IMR-90 (cell line): ENCODE data around the gene PLA2G1B. TPM values are rescaled to one million over a fixed set of nuclear protein-coding genes. Genes with fewer than 3 reads are reported as not detected.

Experiments
- ATAC-seq: fragments of 200-7000 bp; cut with Tn5 transposase; 2 replicates; pipeline ENCODE4 v1.9.1; 2020; ENCODE audit warnings: low read depth, mild to moderate bottlenecking, moderate library complexity
- BruUV-seq: library from RNA; stranded (reverse); fragments of 400-500 nt; replicated peaks from 2 replicates; lab custom pipeline; 2021; lab: Mats Ljungman, UMichigan
- CTCF ChIA-PET: fragments of 300-600 bp; formaldehyde crosslinking; extraction: SDS; loops from one replicate; lab custom pipeline; 2021; ENCODE audit warnings: antibody characterized with exemption; lab: Yijun Ruan, JAX
- POLR2A ChIA-PET: fragments of 300-600 bp; sonication (Branson Sonifier 250); formaldehyde crosslinking; loops from one replicate; lab custom pipeline; 2022; ENCODE audit warnings: antibody characterized with exemption; ENCODE audit not compliant: unreplicated experiment; lab: Charles Lee
- DNase-seq: peaks from one replicate; pipeline ENCODE4 v3.0.0; 2013
- H2AFZ ChIP-seq: replicated peaks from 2 replicates; pipeline ENCODE3; 2013; ENCODE audit warnings: low read length, mild to moderate bottlenecking; ENCODE audit not compliant: poor library complexity
- H2AK5ac ChIP-seq: 2 replicates; pipeline ENCODE4 v1.6.1; 2013; ENCODE audit warnings: low read depth, low read length, inconsistent platforms
- H2AK9ac ChIP-seq: replicated peaks from 2 replicates; pipeline ENCODE3; 2013; ENCODE audit warnings: mild to moderate bottlenecking, low read depth, low read length, moderate library complexity; ENCODE audit not compliant: poor library complexity
- H2BK120ac ChIP-seq: 2 replicates; pipeline ENCODE4 v1.6.1; 2013; ENCODE audit warnings: low read depth, low read length, inconsistent platforms
- H2BK15ac ChIP-seq: 3 replicates; pipeline ENCODE4 v1.6.1; 2013; ENCODE audit warnings: low read depth, low read length, inconsistent platforms
- H2BK20ac ChIP-seq: 2 replicates; pipeline ENCODE4 v1.6.1; 2013; ENCODE audit warnings: low read depth, mild to moderate bottlenecking, inconsistent platforms, low read length, moderate library complexity
- H2BK5ac ChIP-seq: 2 replicates; pipeline ENCODE4 v1.6.1; 2013; ENCODE audit warnings: mild to moderate bottlenecking, low read depth, low read length, inconsistent platforms; ENCODE audit not compliant: poor library complexity, severe bottlenecking
- H3K14ac ChIP-seq: replicated peaks from 2 replicates; pipeline ENCODE4 v1.6.1; 2013; ENCODE audit warnings: low read depth, low read length, inconsistent platforms
- H3K18ac ChIP-seq: 2 replicates; pipeline ENCODE4 v1.6.1; 2013; ENCODE audit warnings: low read depth, low read length, control low read depth
- H3K23ac ChIP-seq: 2 replicates; pipeline ENCODE4 v1.6.1; 2013; ENCODE audit warnings: low read depth, low read length, inconsistent platforms
- H3K27ac ChIP-seq: 2 replicates; pipeline ENCODE4 v1.5.1; 2013; ENCODE audit warnings: mild to moderate bottlenecking, control low read depth, low read length; ENCODE audit not compliant: insufficient read depth
- H3K27me3 ChIP-seq: 2 replicates; pipeline ENCODE4 v1.6.1; 2013; ENCODE audit warnings: low read length; ENCODE audit not compliant: control insufficient read depth, insufficient read depth
- H3K36me3 ChIP-seq: 2 replicates; pipeline ENCODE4 v1.6.1; 2013; ENCODE audit warnings: low read length, mixed read lengths; ENCODE audit not compliant: control insufficient read depth, insufficient read depth
- H3K4ac ChIP-seq: 2 replicates; pipeline ENCODE4 v1.6.1; 2013; ENCODE audit warnings: low read depth, low read length, inconsistent platforms
- H3K4me1 ChIP-seq: 2 replicates; pipeline ENCODE4 v1.6.1; 2013; ENCODE audit warnings: low read length, mixed read lengths; ENCODE audit not compliant: control insufficient read depth, insufficient read depth
- H3K4me2 ChIP-seq: 2 replicates; pipeline ENCODE4 v1.6.1; 2013; ENCODE audit warnings: low read depth, mild to moderate bottlenecking, control low read depth, low read length, moderate library complexity
- H3K4me3 ChIP-seq: 2 replicates; pipeline ENCODE4 v1.5.1; 2013; ENCODE audit warnings: low read depth, mild to moderate bottlenecking, control low read depth, low read length, moderate library complexity; ENCODE audit not compliant: insufficient read depth
- H3K56ac ChIP-seq: 2 replicates; pipeline ENCODE4 v1.6.1; 2013; ENCODE audit warnings: low read length, inconsistent platforms; ENCODE audit not compliant: insufficient read depth; ENCODE audit errors: extremely low read depth
- H3K79me1 ChIP-seq, 2 experiments: 2 replicates each; pipeline ENCODE4 v1.6.1; 2013; ENCODE audit warnings: low read length in 2 of 2, inconsistent platforms in 1 of 2, low read depth in 1 of 2
- H3K9ac ChIP-seq: 2 replicates; pipeline ENCODE4 v1.6.1; 2013; ENCODE audit warnings: low read depth, low read length, control low read depth
- H3K9me1 ChIP-seq: 2 replicates; pipeline ENCODE4 v1.6.1; 2013; ENCODE audit warnings: low read length, inconsistent platforms; ENCODE audit not compliant: insufficient read depth
- H3K9me3 ChIP-seq: 2 replicates; pipeline ENCODE4 v1.6.1; 2013; ENCODE audit warnings: low read length; ENCODE audit not compliant: control insufficient read depth, insufficient read depth
- H4K20me1 ChIP-seq: 2 replicates; pipeline ENCODE4 v1.6.1; 2013; ENCODE audit warnings: low read length, inconsistent platforms; ENCODE audit not compliant: insufficient read depth
- H4K5ac ChIP-seq: 2 replicates; pipeline ENCODE4 v1.6.1; 2013; ENCODE audit warnings: mild to moderate bottlenecking, low read depth, low read length, control low read depth
- H4K8ac ChIP-seq, 2 experiments: 2 replicates each; pipeline ENCODE4 v1.6.1; 2013; ENCODE audit warnings: low read depth in 2 of 2, low read length in 2 of 2, control low read depth in 1 of 2, inconsistent platforms in 1 of 2
- H4K91ac ChIP-seq: 2 replicates; pipeline ENCODE4 v1.6.1; 2013; ENCODE audit warnings: low read depth, low read length, inconsistent platforms; ENCODE audit not compliant: insufficient read depth
- CEBPB ChIP-seq: IDR thresholded peaks from 2 replicates; pipeline ENCODE4 v1.6.1; 2012; ENCODE audit warnings: low read depth, low read length, improper control_type of control experiment
- POLR2A ChIP-seq: IDR thresholded peaks from 2 replicates; pipeline ENCODE4 v1.6.1; 2012; ENCODE audit warnings: mild to moderate bottlenecking, low read depth, low read length
- WGBS, 2 experiments: methylation state at CpG; one replicate each; pipeline versions ENCODE4 v1.1.5 to v1.1.7; 2013; ENCODE audit warnings: missing lambda C conversion rate in 2 of 2; ENCODE audit not compliant: insufficient read length in 1 of 2; ENCODE audit errors: extremely low coverage in 2 of 2; 5-methylcytosine and 5-hydroxymethylcytosine counted together
- dilution Hi-C: fragments of 300-500 bp; cut with HindIII; formaldehyde crosslinking; loops from one replicate; pipeline ENCODE4 v1.14.3; 2018; ENCODE audit warnings: low sequenced_read_pairs; ENCODE audit not compliant: unreplicated experiment
- in situ Hi-C: fragments of 300-500 bp; cut with MboI; formaldehyde crosslinking; loops from 3 replicates; pipeline ENCODE4 v1.14.3; 2019; ENCODE audit warnings: low sequenced_read_pairs, inconsistent platforms, mixed read lengths
- intact Hi-C: fragments of 100-400 bp; cut with micrococcal nuclease; formaldehyde crosslinking; loops from 2 replicates; pipeline ENCODE4 v1.10.0; 2022
- microRNA-seq, 2 experiments: library from miRNA; stranded (forward) in 1 of 2; unstranded in 1 of 2; fragments of 10-50 nt in 1 of 2; fragments of <30 nt in 1 of 2; gene quantifications in 1 of 2; microRNA quantifications in 1 of 2; one replicate each; pipeline versions ENCODE3 to v1.1.0; 2013 to 2020; ENCODE audit not compliant: insufficient read depth in 1 of 2, insufficient read length in 1 of 2, unreplicated experiment in 1 of 2
- polyA plus RNA-seq, 3 experiments: library from polyadenylated mRNA; depleted of rRNA; stranded (reverse); fragments of >200 nt; gene quantifications; 2 replicates each; pipeline ENCODE4 v1.2.3, GENCODE V29; 2012; ENCODE audit warnings: low replicate concordance in 1 of 3
- small RNA-seq, 5 experiments: library from RNA; depleted of rRNA; stranded (forward); fragments of <200 nt; gene quantifications; one replicate each; pipeline ENCODE3, GENCODE V24; 2012
- total RNA-seq: library from RNA; depleted of rRNA; stranded (reverse); fragments of >200 nt; gene quantifications from 2 replicates; pipeline ENCODE4 v1.2.3, GENCODE V29; 2012; rRNA removed

PLA2G1B gene
- total and polyA plus RNA-seq, 2 of the 4 experiments (the other 2 are of a cell fraction), result not detected

DNA sequence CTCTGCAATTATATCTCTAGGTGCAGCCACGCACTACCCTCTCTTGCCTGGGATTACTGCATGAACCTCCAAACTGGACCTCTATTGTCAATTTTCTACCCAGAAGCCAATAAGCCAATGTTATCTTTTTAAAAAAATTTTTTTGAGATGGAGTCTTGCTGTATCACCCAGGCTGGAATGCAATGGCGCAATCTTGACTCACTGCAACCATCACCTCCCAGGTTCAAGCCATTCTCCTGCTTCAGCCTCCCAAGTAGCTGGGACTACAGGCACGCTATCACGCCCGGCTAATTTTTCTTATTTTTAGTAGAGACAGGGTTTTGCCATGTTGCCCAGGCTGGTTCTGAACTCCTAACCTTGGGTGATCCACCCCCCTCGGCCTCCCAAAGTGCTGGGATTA, 50.8 kb downstream of the PLA2G1B start:
- no peak overlapping the region for H2AK9ac ChIP-seq
- H2BK5ac ChIP-seq, result no peak overlapping the region
- ChIA-PET POLR2A (no interaction called here), CTCF (no interaction called here)
- H2BK20ac ChIP-seq, result no peak overlapping the region
- H3K56ac ChIP-seq, result no peak overlapping the region
- no peak overlapping the region for H3K18ac ChIP-seq
- no peak overlapping the region for H2BK15ac ChIP-seq
- H3K4me3 ChIP-seq, result no peak overlapping the region
- no peaks in the 10 kb centered on the region for H3K36me3 ChIP-seq
- H3K9me1 ChIP-seq, result no peaks in the 10 kb centered on the region
- no peaks in the 10 kb centered on the region for H3K9me3 ChIP-seq
- peak overlapping the region; percentile 64 for H2AFZ ChIP-seq
- in situ Hi-C loops (no loop called here), intact Hi-C loops (no loop called here), dilution Hi-C loops (no loop called here)
- no peak overlapping the region for H4K5ac ChIP-seq
- H3K9ac ChIP-seq, result no peak overlapping the region
- BruUV-seq, result no TSS peak
- H3K14ac ChIP-seq, result no peak overlapping the region
- H3K79me1 ChIP-seq, result no peaks in the 10 kb centered on the region
- H3K4me2 ChIP-seq, result no peak overlapping the region
- no peak overlapping the region; the same call in 1 of the 2 replicates for H4K91ac ChIP-seq
- peaks cover 2% of the 10 kb centered on the region; the same call in 1 of the 2 replicates for H3K4me1 ChIP-seq
- H3K27ac ChIP-seq, result no peak overlapping the region
- H3K27me3 ChIP-seq, result no peaks in the 10 kb centered on the region; the same call in 1 of the 2 replicates
- peak overlapping the region in 1 of 2 experiments; percentile 8; a peak in 1 of 4 replicates for H4K8ac ChIP-seq
- H3K23ac ChIP-seq, result no peak overlapping the region
- H4K20me1 ChIP-seq, result no peaks in the 10 kb centered on the region
- ATAC-seq (peak; percentile 81), DNase-seq (peak; percentile 63)
- H2AK5ac ChIP-seq, result no peak overlapping the region
- no CpG with 5 or more reads among the region's 6 CpGs for WGBS, 2 experiments
- TF ChIP-seq POLR2A (no peak), CEBPB (peak; percentile 89)
- H2BK120ac ChIP-seq, result no peak overlapping the region
- H3K4ac ChIP-seq, result no peak overlapping the region

Small RNA genes within 50 kb of the gene (microRNA-seq; reads per million reads assigned to microRNA genes)
- 464 reads per million, percentile 90 among the genes with 10 or more reads in this experiment for gene RNU4-1 (ENCODE audit: insufficient read depth, insufficient read length)
- 388 reads per million, percentile 89 among the genes with 10 or more reads in this experiment for gene RNU4-2 (ENCODE audit: insufficient read depth, insufficient read length)
- not detected for gene RNU6-1088P (ENCODE audit: insufficient read depth, insufficient read length)

Small RNA genes within 50 kb of the gene (small RNA-seq; reads per million reads assigned to genes)
- gene RNU4-1 (23.7 to 718 (median 101) reads per million in 5 experiments), gene RNU4-2 (82.6 to 2,295 (median 218) reads per million in 5 experiments), gene RNU6-1088P (0 reads per million in 5 experiments)

Other genes starting within 250 kb of the PLA2G1B start
- 32.6 and 35.0 TPM in 2 replicates for gene RAB35, start 211.0 kb downstream of the PLA2G1B start, total RNA-seq
- gene RAB35, start 211.0 kb downstream of the PLA2G1B start, polyA plus RNA-seq (2012; rRNA removed), result 47.6 and 49.6 TPM in 2 replicates
- 65.8 and 77.6 TPM in 2 replicates for gene GCN1, start 133.1 kb downstream of the PLA2G1B start, total RNA-seq
- 57.8 and 76.1 TPM in 2 replicates for gene GCN1, start 133.1 kb downstream of the PLA2G1B start, polyA plus RNA-seq (2012; rRNA removed)
- 4,496 and 5,401 TPM in 2 replicates for gene RPLP0, start 126.7 kb downstream of the PLA2G1B start, total RNA-seq
- gene RPLP0, start 126.7 kb downstream of the PLA2G1B start, polyA plus RNA-seq (2012; rRNA removed), result 5,590 and 6,356 TPM in 2 replicates
- gene PXN, start 62.0 kb downstream of the PLA2G1B start, total RNA-seq, result 33.9 and 46.6 TPM in 2 replicates
- gene PXN, start 62.0 kb downstream of the PLA2G1B start, polyA plus RNA-seq (2012; rRNA removed), result 134 and 139 TPM in 2 replicates
- gene RNU4-2, start 35.9 kb downstream of the PLA2G1B start, total RNA-seq, result under 0.01 TPM in 2 replicates
- not detected in 2 replicates for gene RNU4-2, start 35.9 kb downstream of the PLA2G1B start, polyA plus RNA-seq (2012; rRNA removed)
- gene RNU4-1, start 34.5 kb downstream of the PLA2G1B start, total RNA-seq, result under 0.01 TPM in 2 replicates
- gene RNU4-1, start 34.5 kb downstream of the PLA2G1B start, polyA plus RNA-seq (2012; rRNA removed), result not detected in 2 replicates
- 0.83 and 2.0 TPM in 2 replicates for gene SIRT4, start 25.5 kb downstream of the PLA2G1B start, total RNA-seq
- gene SIRT4, start 25.5 kb downstream of the PLA2G1B start, polyA plus RNA-seq (2012; rRNA removed), result 0.56 and 0.87 TPM in 2 replicates
- not detected in 2 replicates for gene MSI1, start 41.4 kb upstream of the PLA2G1B start, total RNA-seq
- not detected in 2 replicates for gene MSI1, start 41.4 kb upstream of the PLA2G1B start, polyA plus RNA-seq (2012; rRNA removed)
- gene COX6A1, start 110.3 kb upstream of the PLA2G1B start, total RNA-seq, result 339 and 396 TPM in 2 replicates
- 541 and 664 TPM in 2 replicates for gene COX6A1, start 110.3 kb upstream of the PLA2G1B start, polyA plus RNA-seq (2012; rRNA removed)
- 19.2 and 45.5 TPM in 2 replicates for gene TRIAP1, start 118.6 kb upstream of the PLA2G1B start, total RNA-seq
- gene TRIAP1, start 118.6 kb upstream of the PLA2G1B start, polyA plus RNA-seq (2012; rRNA removed), result 23.2 and 32.3 TPM in 2 replicates
- gene GATC, start 118.7 kb upstream of the PLA2G1B start, total RNA-seq, result 15.6 and 16.5 TPM in 2 replicates
- 7.6 and 8.7 TPM in 2 replicates for gene GATC, start 118.7 kb upstream of the PLA2G1B start, polyA plus RNA-seq (2012; rRNA removed)
- gene SRSF9, start 142.0 kb upstream of the PLA2G1B start, total RNA-seq, result 102 and 196 TPM in 2 replicates
- 132 and 143 TPM in 2 replicates for gene SRSF9, start 142.0 kb upstream of the PLA2G1B start, polyA plus RNA-seq (2012; rRNA removed)
- 696 and 709 TPM in 2 replicates for gene DYNLL1, start 168.3 kb upstream of the PLA2G1B start, total RNA-seq
- 627 and 663 TPM in 2 replicates for gene DYNLL1, start 168.3 kb upstream of the PLA2G1B start, polyA plus RNA-seq (2012; rRNA removed)
- 25.1 and 29.4 TPM in 2 replicates for gene COQ5, start 201.4 kb upstream of the PLA2G1B start, total RNA-seq
- 17.3 and 21.6 TPM in 2 replicates for gene COQ5, start 201.4 kb upstream of the PLA2G1B start, polyA plus RNA-seq (2012; rRNA removed)
- 43.0 and 44.4 TPM in 2 replicates for gene RNF10, start 206.6 kb upstream of the PLA2G1B start, total RNA-seq
- 65.2 and 95.0 TPM in 2 replicates for gene RNF10, start 206.6 kb upstream of the PLA2G1B start, polyA plus RNA-seq (2012; rRNA removed)